Ishikawa (cell line): ENCODE measurements around the gene SLC25A12.

Experiments used
- CEBPB ChIP-seq: IDR thresholded peaks from 2 replicates; pipeline ENCODE4 v1.6.1; 2012
- CREB1 ChIP-seq: IDR thresholded peaks from 2 replicates; pipeline ENCODE4 v1.6.1; 2012; ENCODE audit warnings: low read depth
- EGR1 ChIP-seq: IDR thresholded peaks from 2 replicates; pipeline ENCODE4 v1.6.1; 2012
- EP300 ChIP-seq: IDR thresholded peaks from 2 replicates; pipeline ENCODE4 v1.6.1; 2012; ENCODE audit warnings: borderline replicate concordance
- FOXM1 ChIP-seq: IDR thresholded peaks from 2 replicates; pipeline ENCODE4 v1.6.1; 2012; ENCODE audit warnings: low read depth, borderline replicate concordance
- NFIC ChIP-seq: IDR thresholded peaks from 2 replicates; pipeline ENCODE4 v1.6.1; 2012
- RAD21 ChIP-seq: IDR thresholded peaks from 2 replicates; pipeline ENCODE4 v1.6.1; 2012; ENCODE audit warnings: low read depth
- TAF1 ChIP-seq: IDR thresholded peaks from 2 replicates; pipeline ENCODE4 v1.6.1; 2012; ENCODE audit warnings: low read depth, mild to moderate bottlenecking
- TCF12 ChIP-seq: IDR thresholded peaks from 2 replicates; pipeline ENCODE4 v1.6.1; 2012; ENCODE audit warnings: low read depth
- TEAD4 ChIP-seq: IDR thresholded peaks from 2 replicates; pipeline ENCODE4 v1.6.1; 2012
- YY1 ChIP-seq: IDR thresholded peaks from 2 replicates; pipeline ENCODE4 v1.6.1; 2012; ENCODE audit warnings: low read depth
- ZBTB7A ChIP-seq: IDR thresholded peaks from 2 replicates; pipeline ENCODE4 v1.6.1; 2012; ENCODE audit warnings: low read depth
- TF ChIP-seq, protein P1 (sequence below): IDR thresholded peaks from 2 replicates; pipeline ENCODE4 v1.6.1; 2012; ENCODE audit warnings: low read depth, mild to moderate bottlenecking
- TF ChIP-seq, protein P2 (sequence below): IDR thresholded peaks from 2 replicates; pipeline ENCODE4 v1.6.1; 2012
- TF ChIP-seq, protein P3 (sequence below): IDR thresholded peaks from 2 replicates; pipeline ENCODE4 v1.6.1; 2012

SLC25A12 gene

DNA sequence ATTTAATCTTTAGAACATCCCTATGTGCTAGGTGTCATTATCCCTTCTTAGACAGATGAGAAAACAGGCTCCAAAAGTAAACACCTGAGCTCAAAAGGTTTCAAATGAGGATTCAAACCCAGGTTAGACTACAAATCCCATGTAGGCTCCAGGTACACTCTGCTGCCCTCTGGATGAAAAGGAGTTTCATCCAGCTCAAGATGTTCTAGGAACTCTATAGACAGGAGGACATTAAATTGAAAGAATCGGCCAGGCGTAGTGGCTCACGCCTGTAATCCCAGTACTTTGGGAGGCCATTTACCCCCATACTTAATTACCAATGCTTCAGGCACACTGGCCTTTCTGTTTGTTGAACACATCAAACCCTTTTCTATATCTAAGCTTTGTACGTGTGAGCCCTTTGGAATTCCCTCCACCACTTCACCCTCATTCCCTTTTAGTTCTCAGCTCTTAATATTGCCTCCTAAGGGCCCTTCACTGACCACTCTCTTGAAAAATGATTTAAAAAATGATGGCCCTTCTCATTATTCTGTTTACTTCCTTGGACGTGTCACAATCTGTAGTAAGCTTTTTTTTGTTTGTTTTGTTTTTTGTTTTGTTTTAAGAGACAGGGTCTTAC lies 10.7 kb downstream of the SLC25A12 start:
- TF ChIP-seq ZBTB7A = no peak

DNA sequence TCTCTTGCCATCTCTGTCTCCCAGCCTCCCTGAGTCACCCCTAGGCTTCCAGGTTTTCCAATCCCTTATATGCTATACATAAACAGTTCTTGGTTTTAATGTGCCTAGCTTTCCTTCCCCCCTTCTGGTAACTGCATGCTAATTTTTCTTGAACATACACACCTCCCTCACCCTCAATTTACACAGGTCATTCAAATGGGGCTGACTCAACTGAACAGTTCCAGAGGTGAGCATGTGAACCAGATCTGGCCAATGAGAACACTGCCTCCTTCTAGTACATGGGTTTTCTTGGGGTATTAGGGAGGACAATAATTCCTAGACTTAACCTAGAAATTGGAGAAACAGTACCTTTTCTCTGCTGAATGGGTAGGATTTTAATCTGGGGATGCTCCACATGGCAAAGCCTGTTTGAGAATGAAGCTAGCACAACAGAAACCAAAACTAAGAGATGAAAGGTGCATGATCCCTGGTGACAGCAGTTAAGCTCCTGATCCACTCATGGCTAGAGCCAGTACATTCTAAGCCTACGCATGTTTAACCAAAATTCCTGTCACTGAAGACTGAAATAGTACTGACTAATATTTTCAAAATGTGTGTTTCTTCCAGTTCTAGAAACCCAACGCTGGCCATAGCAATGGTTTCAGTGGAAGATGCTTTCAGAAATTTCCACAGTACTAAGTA lies 11.8 kb downstream of the SLC25A12 start:
- no peak for TF ChIP-seq TCF12
- no peak for TF ChIP-seq NFIC
- TF ChIP-seq, protein P1, sequence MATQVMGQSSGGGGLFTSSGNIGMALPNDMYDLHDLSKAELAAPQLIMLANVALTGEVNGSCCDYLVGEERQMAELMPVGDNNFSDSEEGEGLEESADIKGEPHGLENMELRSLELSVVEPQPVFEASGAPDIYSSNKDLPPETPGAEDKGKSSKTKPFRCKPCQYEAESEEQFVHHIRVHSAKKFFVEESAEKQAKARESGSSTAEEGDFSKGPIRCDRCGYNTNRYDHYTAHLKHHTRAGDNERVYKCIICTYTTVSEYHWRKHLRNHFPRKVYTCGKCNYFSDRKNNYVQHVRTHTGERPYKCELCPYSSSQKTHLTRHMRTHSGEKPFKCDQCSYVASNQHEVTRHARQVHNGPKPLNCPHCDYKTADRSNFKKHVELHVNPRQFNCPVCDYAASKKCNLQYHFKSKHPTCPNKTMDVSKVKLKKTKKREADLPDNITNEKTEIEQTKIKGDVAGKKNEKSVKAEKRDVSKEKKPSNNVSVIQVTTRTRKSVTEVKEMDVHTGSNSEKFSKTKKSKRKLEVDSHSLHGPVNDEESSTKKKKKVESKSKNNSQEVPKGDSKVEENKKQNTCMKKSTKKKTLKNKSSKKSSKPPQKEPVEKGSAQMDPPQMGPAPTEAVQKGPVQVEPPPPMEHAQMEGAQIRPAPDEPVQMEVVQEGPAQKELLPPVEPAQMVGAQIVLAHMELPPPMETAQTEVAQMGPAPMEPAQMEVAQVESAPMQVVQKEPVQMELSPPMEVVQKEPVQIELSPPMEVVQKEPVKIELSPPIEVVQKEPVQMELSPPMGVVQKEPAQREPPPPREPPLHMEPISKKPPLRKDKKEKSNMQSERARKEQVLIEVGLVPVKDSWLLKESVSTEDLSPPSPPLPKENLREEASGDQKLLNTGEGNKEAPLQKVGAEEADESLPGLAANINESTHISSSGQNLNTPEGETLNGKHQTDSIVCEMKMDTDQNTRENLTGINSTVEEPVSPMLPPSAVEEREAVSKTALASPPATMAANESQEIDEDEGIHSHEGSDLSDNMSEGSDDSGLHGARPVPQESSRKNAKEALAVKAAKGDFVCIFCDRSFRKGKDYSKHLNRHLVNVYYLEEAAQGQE = no peak
- no peak for TF ChIP-seq RAD21
- TF ChIP-seq TEAD4 = no peak
- TF ChIP-seq FOXM1 = no peak
- no peak for TF ChIP-seq CEBPB
- TF ChIP-seq, protein P2, sequence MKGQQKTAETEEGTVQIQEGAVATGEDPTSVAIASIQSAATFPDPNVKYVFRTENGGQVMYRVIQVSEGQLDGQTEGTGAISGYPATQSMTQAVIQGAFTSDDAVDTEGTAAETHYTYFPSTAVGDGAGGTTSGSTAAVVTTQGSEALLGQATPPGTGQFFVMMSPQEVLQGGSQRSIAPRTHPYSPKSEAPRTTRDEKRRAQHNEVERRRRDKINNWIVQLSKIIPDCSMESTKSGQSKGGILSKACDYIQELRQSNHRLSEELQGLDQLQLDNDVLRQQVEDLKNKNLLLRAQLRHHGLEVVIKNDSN = no peak
- TF ChIP-seq CREB1 = no peak
- no peak for TF ChIP-seq ZBTB7A
- TF ChIP-seq EP300 = no peak
- TF ChIP-seq TAF1 = no peak
- no peak for TF ChIP-seq YY1
- TF ChIP-seq, protein P3, sequence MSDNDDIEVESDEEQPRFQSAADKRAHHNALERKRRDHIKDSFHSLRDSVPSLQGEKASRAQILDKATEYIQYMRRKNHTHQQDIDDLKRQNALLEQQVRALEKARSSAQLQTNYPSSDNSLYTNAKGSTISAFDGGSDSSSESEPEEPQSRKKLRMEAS = no peak
- no peak for TF ChIP-seq EGR1

DNA sequence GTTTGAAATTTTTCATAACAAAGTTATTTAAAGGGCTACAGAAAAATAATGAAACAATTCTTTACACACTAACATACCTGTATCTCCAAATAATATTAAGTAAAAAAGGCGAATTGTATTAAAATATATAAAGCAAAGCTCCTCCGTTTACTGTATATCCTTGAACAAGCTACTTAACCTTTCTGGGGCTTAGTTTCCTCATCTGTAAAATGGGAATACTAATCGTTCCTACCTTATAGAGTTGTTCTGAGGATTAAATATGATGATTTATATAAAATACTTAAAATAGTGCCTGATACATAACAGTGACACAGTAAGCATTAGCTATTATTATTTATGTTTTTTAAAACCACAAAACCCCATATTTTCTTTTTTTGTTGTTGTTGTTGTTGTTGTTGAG lies 13.3 kb downstream of the SLC25A12 start:
- no peak for TF ChIP-seq YY1
- TF ChIP-seq TAF1 = no peak
- no peak for TF ChIP-seq CREB1
- TF ChIP-seq EP300 = no peak
- no peak for TF ChIP-seq NFIC
- TF ChIP-seq, protein P3 = no peak
- TF ChIP-seq, protein P1 = no peak
- TF ChIP-seq, protein P2 = no peak
- no peak for TF ChIP-seq CEBPB
- no peak for TF ChIP-seq FOXM1
- TF ChIP-seq ZBTB7A = no peak

DNA sequence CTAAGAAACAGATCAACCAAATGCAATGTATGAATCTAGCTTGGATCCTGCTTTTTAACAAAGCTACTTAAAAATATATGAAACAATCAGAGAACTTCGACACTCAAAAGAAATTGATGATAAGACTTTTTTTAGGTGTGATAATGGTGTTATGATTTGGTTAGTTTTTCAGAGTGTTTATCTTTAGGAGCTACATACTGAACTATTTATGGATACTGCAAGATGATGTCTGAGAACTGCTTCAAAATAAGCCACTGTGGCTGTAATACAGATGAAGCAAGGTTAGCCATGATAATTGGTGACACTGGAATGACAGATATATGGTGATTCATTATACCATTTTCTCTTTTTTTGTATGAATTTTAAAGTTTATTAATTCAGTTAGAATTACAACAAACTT lies 14.2 kb downstream of the SLC25A12 start:
- TF ChIP-seq, protein P3 = no peak
- TF ChIP-seq, protein P1 = no peak

DNA sequence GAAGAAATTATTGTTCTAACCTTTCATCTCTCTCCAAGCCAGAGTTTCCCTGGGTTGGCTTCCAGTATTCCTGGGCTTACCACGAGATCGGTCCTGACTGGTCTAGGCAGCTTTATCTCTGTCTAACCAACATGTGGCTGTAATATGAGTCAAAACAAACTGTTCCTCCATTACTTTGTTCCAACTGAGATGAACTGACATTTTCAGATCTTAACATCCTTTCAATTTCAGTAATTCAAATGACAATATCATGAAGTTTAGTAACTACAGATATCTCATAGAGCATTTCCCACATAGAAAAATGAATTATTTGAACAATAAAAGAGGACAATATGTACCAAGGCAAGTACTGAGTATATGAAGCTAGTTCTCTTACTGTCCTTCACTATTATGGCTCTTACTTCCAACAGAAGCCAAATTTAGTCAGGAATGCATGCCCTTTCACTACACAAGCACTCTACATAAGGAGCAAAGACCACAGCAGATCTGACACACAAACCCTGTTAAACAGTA lies 15.5 kb downstream of the SLC25A12 start:
- TF ChIP-seq EP300 (no peak), TAF1 (no peak), TEAD4 (no peak), NFIC (no peak), YY1 (no peak)
- TF ChIP-seq, protein P1 = no peak
- TF ChIP-seq, protein P3 = no peak
